Endothelial cell of umbilical vein (primary cell): ENCODE results near the gene VSX1. TPM values are rescaled to one million over a fixed set of nuclear protein-coding genes. Genes with fewer than 3 reads are reported as not detected.

Experiments used
- BruUV-seq: library from RNA; stranded (reverse); fragments of 400-500 nt; replicated peaks from 2 replicates; lab custom pipeline; 2021; lab: Mats Ljungman, UMichigan
- CTCF ChIA-PET: fragments of 300-600, 350-600 bp; sonication (Branson Sonifier 250); formaldehyde crosslinking; loops from one replicate; lab custom pipeline; 2021; ENCODE audit warnings: antibody characterized with exemption, inconsistent platforms; lab: Charles Lee
- POLR2A ChIA-PET: fragments of 300-600, 350-600 bp; sonication (Branson Sonifier 250); formaldehyde crosslinking; loops from one replicate; lab custom pipeline; 2021; ENCODE audit warnings: antibody characterized with exemption, inconsistent platforms; lab: Charles Lee
- DNase-seq: peaks from one replicate; pipeline ENCODE4 v3.0.0-alpha.2; 2011; ENCODE audit warnings: low read depth, low spot score
- FAIRE-seq: peaks from 2 replicates; lab custom pipeline; 2011; peaks lifted over from hg19 to GRCh38; lab: Jason Lieb, UNC
- H2AFZ ChIP-seq: 2 replicates; pipeline ENCODE4 v1.6.0; 2012; ENCODE audit warnings: low read depth, low read length, control low read depth, inconsistent platforms
- H3K27ac ChIP-seq: 2 replicates; pipeline ENCODE4 v1.5.1; 2011; ENCODE audit warnings: low read depth, mild to moderate bottlenecking, control low read depth, low read length, moderate library complexity; ENCODE audit not compliant: insufficient read depth
- H3K27me3 ChIP-seq, 2 experiments: 2 replicates each; pipeline versions ENCODE4 v1.6.0 to v1.6.1; 2011; ENCODE audit warnings: low read length in 2 of 2, mixed read lengths in 1 of 2; ENCODE audit not compliant: control insufficient read depth in 2 of 2, insufficient read depth in 2 of 2
- H3K36me3 ChIP-seq, 2 experiments: 2 replicates in 1 of 2; 3 replicates in 1 of 2; pipeline ENCODE4 v1.5.1; 2011; ENCODE audit warnings: low read length in 2 of 2, mild to moderate bottlenecking in 1 of 2, moderate library complexity in 1 of 2; ENCODE audit not compliant: control insufficient read depth in 2 of 2, insufficient read depth in 2 of 2; ENCODE audit errors: extremely low read depth in 1 of 2
- H3K4me1 ChIP-seq: 3 replicates; pipeline ENCODE4 v1.5.1; 2011; ENCODE audit warnings: mild to moderate bottlenecking, low read length; ENCODE audit not compliant: control insufficient read depth, insufficient read depth; ENCODE audit errors: extremely low read depth
- H3K4me2 ChIP-seq: 2 replicates; pipeline ENCODE4 v1.6.1; 2011; ENCODE audit warnings: low read length, control low read depth, mixed read lengths; ENCODE audit not compliant: insufficient read depth
- H3K4me3 ChIP-seq, 3 experiments: fragments of 200-600 bp in 1 of 3; sonication (generic), shearing (Covaris generic) in 1 of 3; replicated peaks in 1 of 3; 2 replicates each; pipeline ENCODE4 v1.5.1; 2011 to 2016; ENCODE audit warnings: control low read depth in 3 of 3, low read length in 3 of 3, mild to moderate bottlenecking in 2 of 3, inconsistent platforms in 1 of 3, low read depth in 1 of 3, moderate library complexity in 1 of 3; ENCODE audit not compliant: insufficient read depth in 1 of 3
- H3K79me2 ChIP-seq: 2 replicates; pipeline ENCODE4 v1.6.0; 2012; ENCODE audit warnings: low read length, inconsistent platforms; ENCODE audit not compliant: control insufficient read depth, insufficient read depth
- H3K9ac ChIP-seq: replicated peaks from 2 replicates; pipeline ENCODE3; 2011; ENCODE audit warnings: low read length, control low read depth; ENCODE audit not compliant: insufficient read depth; ENCODE audit errors: extremely low read depth
- H3K9me1 ChIP-seq: replicated peaks from 3 replicates; pipeline ENCODE4 v1.6.0; 2011; ENCODE audit warnings: mild to moderate bottlenecking, low read length; ENCODE audit not compliant: control insufficient read depth, insufficient read depth; ENCODE audit errors: extremely low read depth
- H3K9me3 ChIP-seq: replicated peaks from 2 replicates; pipeline ENCODE4 v1.5.1; 2012; ENCODE audit warnings: low read length, inconsistent platforms; ENCODE audit not compliant: control insufficient read depth, insufficient read depth
- H4K20me1 ChIP-seq: replicated peaks from 2 replicates; pipeline ENCODE3; 2011; ENCODE audit warnings: mild to moderate bottlenecking, low read length; ENCODE audit not compliant: control insufficient read depth, insufficient read depth; ENCODE audit errors: extremely low read depth
- CTCF ChIP-seq, 2 donors: IDR thresholded peaks; 1 replicate in 1 of 2; 2 replicates in 1 of 2; pipeline ENCODE4 v1.5.1; 2011; ENCODE audit warnings: low read length in 2 of 2, mild to moderate bottlenecking in 2 of 2, moderate library complexity in 2 of 2, control low read depth in 1 of 2, inconsistent platforms in 1 of 2, low read depth in 1 of 2; ENCODE audit not compliant: insufficient read depth in 1 of 2; ENCODE audit errors: extremely low read depth in 1 of 2
- JUN ChIP-seq: IDR thresholded peaks from 2 replicates; pipeline ENCODE4 v1.6.1; 2011; ENCODE audit warnings: borderline replicate concordance, low read depth; ENCODE audit not compliant: insufficient read length, insufficient read depth
- dilution Hi-C: fragments of 300-500 bp; cut with MboI; formaldehyde crosslinking; loops from one replicate; pipeline ENCODE4 v1.15.0; 2019; ENCODE audit warnings: low sequenced_read_pairs; ENCODE audit not compliant: extremely low pct_ligation_motif_present
- intact Hi-C: fragments of 100-400 bp; cut with micrococcal nuclease; formaldehyde crosslinking; loops from one replicate; pipeline ENCODE4 v1.10.0; 2022
- polyA plus RNA-seq, 4 experiments: library from polyadenylated mRNA; depleted of rRNA in 3 of 4; stranded (reverse) in 3 of 4; unstranded in 1 of 4; fragments of >200 nt; gene quantifications; 2 replicates each; pipeline versions ENCODE4 v1.2.1 to v1.2.3, GENCODE V29; 2011 to 2012; ENCODE audit warnings: missing spikeins in 1 of 4
- total RNA-seq: library from RNA; stranded (reverse); gene quantifications from 2 replicates; pipeline ENCODE4 v1.2.3, GENCODE V29; 2021
- TF ChIP-seq, protein P1 (sequence below): IDR thresholded peaks from 2 replicates; pipeline ENCODE4 v1.6.1; 2011; ENCODE audit not compliant: insufficient read depth, insufficient read length

The VSX1 gene
- total and polyA plus RNA-seq, 2 donors (not counting 3 experiments of a cell fraction or from before 2014, with no cell fraction given): not detected

DNA sequence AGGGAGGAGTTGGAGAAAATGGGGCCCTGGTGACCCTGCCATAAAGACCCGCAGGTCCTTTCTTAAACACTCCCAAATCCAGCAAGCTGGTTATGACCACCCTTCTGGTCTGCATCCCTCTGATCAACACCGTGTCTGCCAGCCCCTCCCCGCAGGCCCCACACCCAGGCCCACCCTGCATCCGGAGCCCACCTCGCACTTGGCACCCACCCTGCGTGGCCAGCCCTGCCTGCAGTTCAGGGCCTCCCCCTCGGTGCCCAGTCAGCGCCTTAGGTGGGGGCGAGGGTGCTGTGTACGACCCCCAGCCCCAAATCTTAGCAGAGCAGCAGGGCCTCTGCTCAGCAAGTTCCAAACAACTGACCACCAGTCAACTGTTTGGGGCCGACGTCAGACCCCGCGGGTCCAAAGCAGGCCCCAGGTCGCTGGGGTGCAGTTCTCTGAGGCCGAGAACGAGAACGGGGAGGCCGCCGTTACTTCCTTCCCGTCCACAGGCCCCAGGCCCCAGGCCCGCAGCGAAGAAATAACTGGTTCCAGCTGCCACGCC, 25.2 kb downstream of the VSX1 start:
- Histone ChIP-seq H3K79me2 (no peaks in the 10 kb centered on the region), H3K9me3 (no peaks in the 10 kb centered on the region), H4K20me1 (no peaks in the 10 kb centered on the region), H3K36me3 (no peaks in the 10 kb centered on the region), H3K27ac (no peak overlapping the region), H3K4me1 (peaks cover 7% of the 10 kb centered on the region), H2AFZ (peak overlapping the region; percentile 16), H3K27me3 (peaks cover 8 to 19% of the 10 kb centered on the region in 2 experiments), H3K4me3 (peak overlapping the region; percentile 1 to 50 (median 48)), H3K9me1 (no peaks in the 10 kb centered on the region), H3K4me2 (peak overlapping the region; percentile 84), H3K9ac (peak overlapping the region; percentile 44)
- intact Hi-C loops: loop anchor here (1.0 to 5.0 kb wide), 3 partner anchors 20 to 336 kb away; partner anchors contain the start of genes ABHD12 and PYGB
- no peak for TF ChIP-seq CTCF (IDR thresholded peaks at IDR 0.05; ENCODE audit: extremely low read depth in 1 of 2, insufficient read depth in 1 of 2, low read depth in 1 of 2, low read length in 2 of 2)
- TF ChIP-seq JUN: no peak
- TF ChIP-seq, protein P1, sequence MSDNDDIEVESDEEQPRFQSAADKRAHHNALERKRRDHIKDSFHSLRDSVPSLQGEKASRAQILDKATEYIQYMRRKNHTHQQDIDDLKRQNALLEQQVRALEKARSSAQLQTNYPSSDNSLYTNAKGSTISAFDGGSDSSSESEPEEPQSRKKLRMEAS: no peak
- DNase-seq (no peak), FAIRE-seq (no peak)
- no TSS peak for BruUV-seq
- dilution Hi-C loops: no loop called here
- ChIA-PET CTCF (interaction anchor here (0.6 to 1.5 kb wide), 3 partner anchors 9 to 23 kb away, joined by 3 to 4 read pairs (median 3); no protein-coding TSS in a partner anchor), POLR2A (no interaction called here)
